Activated CD8-positive, alpha-beta memory T cell treated with anti-CD3 and anti-CD28 coated beads, Interleukin-2, amount 10 ng/mL, durations not matched to agents 7 days and 5 days (primary cell): ENCODE measurements around the gene HTR2C. TPM values are rescaled to one million over a fixed set of nuclear protein-coding genes. Genes with fewer than 3 reads are reported as not detected.

Source experiments
- ATAC-seq: fragments of 150-1000 bp; cut with Tn5 transposase; one replicate; pipeline ENCODE4 v1.10.0; 2021; ENCODE audit warnings: moderate library complexity
- CTCF ChIA-PET: fragments of 350-600 bp; sonication (Branson Sonifier 250); formaldehyde crosslinking; loops from one replicate; lab custom pipeline; 2021; ENCODE audit warnings: antibody characterized with exemption; lab: Charles Lee
- DNase-seq: peaks from one replicate; pipeline ENCODE4 v3.0.0-alpha.2; 2020
- H3K27ac Mint-ChIP-seq: one replicate; pipeline ENCODE4 v1.8.0; 2021; ENCODE audit warnings: mild to moderate bottlenecking, mixed read lengths
- H3K27me3 Mint-ChIP-seq: one replicate; pipeline ENCODE4 v1.8.0; 2021; ENCODE audit warnings: mixed read lengths
- H3K36me3 Mint-ChIP-seq: one replicate; pipeline ENCODE4 v1.8.0; 2021; ENCODE audit warnings: mild to moderate bottlenecking, mixed read lengths
- H3K4me1 Mint-ChIP-seq: one replicate; pipeline ENCODE4 v1.8.0; 2021; ENCODE audit warnings: mixed read lengths
- H3K4me3 Mint-ChIP-seq: one replicate; pipeline ENCODE4 v1.8.0; 2021; ENCODE audit warnings: mild to moderate bottlenecking, moderate library complexity, mixed read lengths
- H3K9me3 Mint-ChIP-seq: one replicate; pipeline ENCODE4 v1.8.0; 2022; ENCODE audit warnings: low read depth, mixed read lengths
- total RNA-seq, 2 experiments: library from RNA; stranded (reverse); gene quantifications; one replicate each; pipeline ENCODE4 v1.2.3, GENCODE V29; 2021

Gene HTR2C
- total RNA-seq, 2 experiments from 2014 or later = not detected

GRCh38 chrX:114787061-114787460 is 203.2 kb downstream of the HTR2C start:
- H3K36me3 Mint-ChIP-seq = no peaks in the 10 kb centered on the region
- CTCF ChIA-PET = no interaction called here
- H3K9me3 Mint-ChIP-seq = no peaks in the 10 kb centered on the region
- H3K27ac Mint-ChIP-seq = no peak overlapping the region
- DNase-seq (no peak), ATAC-seq (no peak)
- H3K4me1 Mint-ChIP-seq = no peaks in the 10 kb centered on the region
- H3K4me3 Mint-ChIP-seq = no peak overlapping the region
- H3K27me3 Mint-ChIP-seq = no peaks in the 10 kb centered on the region

- DNase-seq (no peak), ATAC-seq (no peak)
- Mint-ChIP-seq H3K4me1 (no peaks in the 10 kb centered on the region), H3K27ac (no peak overlapping the region), H3K36me3 (no peaks in the 10 kb centered on the region), H3K4me3 (no peak overlapping the region), H3K27me3 (no peaks in the 10 kb centered on the region), H3K9me3 (no peaks in the 10 kb centered on the region)
- CTCF ChIA-PET = no interaction called here
Measured at GRCh38 chrX:114797494-114797893, 213.6 kb downstream of the HTR2C start.

GRCh38 chrX:114798907-114799306 is 215.0 kb downstream of the HTR2C start:
- H3K36me3 Mint-ChIP-seq = no peaks in the 10 kb centered on the region
- CTCF ChIA-PET = no interaction called here
- H3K4me1 Mint-ChIP-seq = no peaks in the 10 kb centered on the region
- no peak for ATAC-seq
- H3K4me3 Mint-ChIP-seq = no peak overlapping the region
- no peaks in the 10 kb centered on the region for H3K9me3 Mint-ChIP-seq
- H3K27ac Mint-ChIP-seq = no peak overlapping the region
- no peak for DNase-seq
- H3K27me3 Mint-ChIP-seq = no peaks in the 10 kb centered on the region

- Mint-ChIP-seq H3K36me3 (no peaks in the 10 kb centered on the region), H3K27me3 (no peaks in the 10 kb centered on the region), H3K4me1 (no peaks in the 10 kb centered on the region), H3K9me3 (no peaks in the 10 kb centered on the region), H3K27ac (no peak overlapping the region), H3K4me3 (no peak overlapping the region)
- DNase-seq (no peak), ATAC-seq (no peak)
- CTCF ChIA-PET = no interaction called here
Measured at GRCh38 chrX:114800719-114801118, 216.8 kb downstream of the HTR2C start.

- H3K27ac Mint-ChIP-seq = no peak overlapping the region
- no peak for DNase-seq
- H3K27me3 Mint-ChIP-seq = no peaks in the 10 kb centered on the region
- H3K36me3 Mint-ChIP-seq = no peaks in the 10 kb centered on the region
- CTCF ChIA-PET = no interaction called here
- H3K4me1 Mint-ChIP-seq = no peaks in the 10 kb centered on the region
- no peaks in the 10 kb centered on the region for H3K9me3 Mint-ChIP-seq
- H3K4me3 Mint-ChIP-seq = no peak overlapping the region
- ATAC-seq = no peak
Measured at GRCh38 chrX:114819509-114819908, 235.6 kb downstream of the HTR2C start.

- Mint-ChIP-seq H3K27me3 (no peaks in the 10 kb centered on the region), H3K27ac (no peak overlapping the region)
- CTCF ChIA-PET = no interaction called here
Measured at GRCh38 chrX:114841051-114841450, 257.2 kb downstream of the HTR2C start.

GRCh38 chrX:114842181-114842580 is 258.3 kb downstream of the HTR2C start:
- Mint-ChIP-seq H3K4me3 (no peak overlapping the region), H3K27ac (no peak overlapping the region), H3K36me3 (no peaks in the 10 kb centered on the region), H3K27me3 (no peaks in the 10 kb centered on the region), H3K9me3 (no peaks in the 10 kb centered on the region), H3K4me1 (no peaks in the 10 kb centered on the region)
- CTCF ChIA-PET = no interaction called here
- ATAC-seq = no peak
- no peak for DNase-seq

More at GRCh38 chrX:114841051-114841450, 257.2 kb downstream of the HTR2C start:
- Mint-ChIP-seq H3K36me3 (no peaks in the 10 kb centered on the region), H3K4me3 (no peak overlapping the region), H3K9me3 (no peaks in the 10 kb centered on the region), H3K4me1 (no peaks in the 10 kb centered on the region)
- ATAC-seq (no peak), DNase-seq (no peak)

GRCh38 chrX:114889481-114889880 is 305.6 kb downstream of the HTR2C start:
- H3K4me1 Mint-ChIP-seq = no peaks in the 10 kb centered on the region
- ATAC-seq (no peak), DNase-seq (no peak)
- peaks cover 2% of the 10 kb centered on the region for H3K9me3 Mint-ChIP-seq
- H3K27ac Mint-ChIP-seq = no peak overlapping the region
- no peaks in the 10 kb centered on the region for H3K36me3 Mint-ChIP-seq
- CTCF ChIA-PET = no interaction called here
- H3K27me3 Mint-ChIP-seq = no peaks in the 10 kb centered on the region
- H3K4me3 Mint-ChIP-seq = no peak overlapping the region

GRCh38 chrX:114903618-114904017 is 319.7 kb downstream of the HTR2C start:
- Mint-ChIP-seq H3K27me3 (no peaks in the 10 kb centered on the region), H3K4me1 (no peaks in the 10 kb centered on the region), H3K9me3 (no peaks in the 10 kb centered on the region), H3K36me3 (no peaks in the 10 kb centered on the region), H3K4me3 (no peak overlapping the region), H3K27ac (no peak overlapping the region)
- no peak for DNase-seq
- no peak for ATAC-seq
- CTCF ChIA-PET = no interaction called here

- ATAC-seq = no peak
- DNase-seq = no peak
- no peaks in the 10 kb centered on the region for H3K9me3 Mint-ChIP-seq
- CTCF ChIA-PET = no interaction called here
- no peak overlapping the region for H3K27ac Mint-ChIP-seq
- no peaks in the 10 kb centered on the region for H3K4me1 Mint-ChIP-seq
- H3K36me3 Mint-ChIP-seq = no peaks in the 10 kb centered on the region
- H3K27me3 Mint-ChIP-seq = no peaks in the 10 kb centered on the region
- no peak overlapping the region for H3K4me3 Mint-ChIP-seq
Measured at GRCh38 chrX:114905251-114905650, 321.4 kb downstream of the HTR2C start.

- H3K9me3 Mint-ChIP-seq = no peaks in the 10 kb centered on the region
- H3K27me3 Mint-ChIP-seq = no peaks in the 10 kb centered on the region
- DNase-seq (no peak), ATAC-seq (no peak)
- no peaks in the 10 kb centered on the region for H3K36me3 Mint-ChIP-seq
- H3K4me1 Mint-ChIP-seq = no peaks in the 10 kb centered on the region
- no peak overlapping the region for H3K4me3 Mint-ChIP-seq
- H3K27ac Mint-ChIP-seq = no peak overlapping the region
- CTCF ChIA-PET = no interaction called here
Measured at GRCh38 chrX:114906984-114907510, 323.2 kb downstream of the HTR2C start.

GRCh38 chrX:114924423-114924822 is 340.5 kb downstream of the HTR2C start:
- DNase-seq (no peak), ATAC-seq (no peak)
- CTCF ChIA-PET = no interaction called here
- no peaks in the 10 kb centered on the region for H3K9me3 Mint-ChIP-seq
- H3K36me3 Mint-ChIP-seq = no peaks in the 10 kb centered on the region
- no peaks in the 10 kb centered on the region for H3K4me1 Mint-ChIP-seq
- no peaks in the 10 kb centered on the region for H3K27me3 Mint-ChIP-seq
- no peak overlapping the region for H3K4me3 Mint-ChIP-seq
- H3K27ac Mint-ChIP-seq = no peak overlapping the region

- DNase-seq = no peak
- H3K4me1 Mint-ChIP-seq = no peaks in the 10 kb centered on the region
- H3K36me3 Mint-ChIP-seq = no peaks in the 10 kb centered on the region
- H3K4me3 Mint-ChIP-seq = no peak overlapping the region
- H3K27me3 Mint-ChIP-seq = no peaks in the 10 kb centered on the region
- CTCF ChIA-PET = no interaction called here
- ATAC-seq = no peak
- H3K9me3 Mint-ChIP-seq = no peaks in the 10 kb centered on the region
- H3K27ac Mint-ChIP-seq = no peak overlapping the region
Measured at GRCh38 chrX:114924856-114925255, 341.0 kb downstream of the HTR2C start.

GRCh38 chrX:114930227-114930626 is 346.3 kb downstream of the HTR2C start:
- no peak overlapping the region for H3K4me3 Mint-ChIP-seq
- H3K27ac Mint-ChIP-seq = no peak overlapping the region
- CTCF ChIA-PET = no interaction called here
- ATAC-seq (no peak), DNase-seq (no peak)
- no peaks in the 10 kb centered on the region for H3K27me3 Mint-ChIP-seq
- no peaks in the 10 kb centered on the region for H3K4me1 Mint-ChIP-seq
- H3K36me3 Mint-ChIP-seq = no peaks in the 10 kb centered on the region
- no peaks in the 10 kb centered on the region for H3K9me3 Mint-ChIP-seq

- DNase-seq (no peak), ATAC-seq (no peak)
- CTCF ChIA-PET = no interaction called here
- Mint-ChIP-seq H3K4me3 (no peak overlapping the region), H3K27me3 (no peaks in the 10 kb centered on the region), H3K9me3 (no peaks in the 10 kb centered on the region), H3K4me1 (no peaks in the 10 kb centered on the region), H3K36me3 (no peaks in the 10 kb centered on the region), H3K27ac (no peak overlapping the region)
Measured at GRCh38 chrX:114932550-114932949, 348.7 kb downstream of the HTR2C start.
